HEK293 (cell line): ENCODE measurements around the gene PLEKHG4.

Experiments used
- CTCF ChIA-PET: fragments of 350-600 bp; formaldehyde crosslinking; extraction: SDS; loops from one replicate; lab custom pipeline; 2021; ENCODE audit warnings: antibody characterized with exemption; lab: Yijun Ruan, JAX
- POLR2A ChIA-PET: fragments of 300-600 bp; formaldehyde crosslinking; extraction: SDS; loops from one replicate; lab custom pipeline; 2020; ENCODE audit warnings: antibody characterized with exemption, inconsistent platforms; lab: Yijun Ruan, JAX
- H3K27ac ChIP-seq: fragments of 200-500 bp; sonication (Bioruptor generic); 2 replicates; pipeline ENCODE4 v1.5.1; 2014; ENCODE audit warnings: low read depth, low read length, control low read depth, inconsistent platforms; ENCODE audit errors: extremely low read depth
- H3K36me3 ChIP-seq, 2 experiments: fragments of 200-500 bp in 1 of 2; sonication (Bioruptor generic) in 1 of 2; 1 replicate in 1 of 2; 2 replicates in 1 of 2; pipeline ENCODE4 v1.5.1; 2014 to 2017; ENCODE audit warnings: inconsistent platforms in 2 of 2, low read length in 2 of 2; ENCODE audit not compliant: control insufficient read depth in 2 of 2, insufficient read depth in 1 of 2
- H3K4me1 ChIP-seq: fragments of 200-500 bp; sonication (Bioruptor generic); 2 replicates; pipeline ENCODE4 v1.5.1; 2014; ENCODE audit warnings: mild to moderate bottlenecking, low read length, inconsistent platforms; ENCODE audit not compliant: control insufficient read depth, insufficient read depth
- H3K4me3 ChIP-seq: 2 replicates; pipeline ENCODE4 v1.5.1; 2011; ENCODE audit warnings: low read depth, mild to moderate bottlenecking, control low read depth, low read length, moderate library complexity
- H3K9me3 ChIP-seq: fragments of 200-500 bp; sonication (Bioruptor generic); 2 replicates; pipeline ENCODE4 v1.5.1; 2014; ENCODE audit warnings: low read depth, low read length, inconsistent platforms; ENCODE audit not compliant: control insufficient read depth, insufficient read depth
- BCL11B ChIP-seq: fragments of 450-650 bp; formaldehyde crosslinking; IDR thresholded peaks from 2 replicates; pipeline ENCODE4 v1.5.1; 2016; ENCODE audit warnings: low read depth, missing biosample characterization, missing genetic modification characterization
- HOXA7 ChIP-seq: sonication (generic); formaldehyde crosslinking; IDR thresholded peaks from 2 replicates; pipeline ENCODE4 v1.8.1; 2022; ENCODE audit warnings: missing genetic modification reagents, borderline replicate concordance
- ZBTB21 ChIP-seq: fragments of 450-650 bp; formaldehyde crosslinking; IDR thresholded peaks from 2 replicates; pipeline ENCODE4 v1.5.1; 2017; ENCODE audit warnings: missing biosample characterization, missing genetic modification characterization
- ZFP3 ChIP-seq: fragments of 450-650 bp; formaldehyde crosslinking; IDR thresholded peaks from 2 replicates; pipeline ENCODE4 v1.5.1; 2016; ENCODE audit warnings: low read depth, missing biosample characterization, missing genetic modification characterization
- ZFP69B ChIP-seq: fragments of 450-650 bp; formaldehyde crosslinking; IDR thresholded peaks from 2 replicates; pipeline ENCODE4 v1.5.1; 2016; ENCODE audit warnings: missing biosample characterization, missing genetic modification characterization
- ZNF10 ChIP-seq: fragments of 450-650 bp; formaldehyde crosslinking; IDR thresholded peaks from 2 replicates; pipeline ENCODE4 v1.5.1; 2017; ENCODE audit warnings: missing biosample characterization, missing genetic modification characterization
- ZNF132 ChIP-seq: fragments of 450-650 bp; formaldehyde crosslinking; IDR thresholded peaks from 2 replicates; pipeline ENCODE4 v1.5.1; 2017; ENCODE audit warnings: missing biosample characterization, missing genetic modification characterization, borderline replicate concordance
- ZNF2 ChIP-seq: fragments of 450-650 bp; formaldehyde crosslinking; IDR thresholded peaks from 2 replicates; pipeline ENCODE4 v1.5.1; 2016; ENCODE audit warnings: missing biosample characterization, missing genetic modification characterization
- ZNF23 ChIP-seq: fragments of 450-650 bp; formaldehyde crosslinking; IDR thresholded peaks from 2 replicates; pipeline ENCODE4 v1.5.1; 2016; ENCODE audit warnings: missing biosample characterization, missing genetic modification characterization, borderline replicate concordance
- ZNF670 ChIP-seq: fragments of 450-650 bp; formaldehyde crosslinking; IDR thresholded peaks from 2 replicates; pipeline ENCODE4 v1.5.1; 2016; ENCODE audit warnings: missing biosample characterization, missing genetic modification characterization, low read depth
- ZNF707 ChIP-seq: fragments of 450-650 bp; formaldehyde crosslinking; IDR thresholded peaks from 2 replicates; pipeline ENCODE4 v1.5.1; 2016; ENCODE audit warnings: missing biosample characterization, missing genetic modification characterization
- ZSCAN30 ChIP-seq: fragments of 450-650 bp; IDR thresholded peaks from 2 replicates; pipeline ENCODE4 v1.5.1; 2018; ENCODE audit warnings: missing biosample characterization, mild to moderate bottlenecking, missing genetic modification characterization, moderate library complexity
- TF ChIP-seq, protein P1 (sequence below): fragments of 450-650 bp; formaldehyde crosslinking; IDR thresholded peaks from 2 replicates; pipeline ENCODE4 v1.5.1; 2017; ENCODE audit warnings: missing biosample characterization, missing genetic modification characterization
- TF ChIP-seq, protein P2 (sequence below): fragments of 450-650 bp; formaldehyde crosslinking; IDR thresholded peaks from 2 replicates; pipeline ENCODE4 v1.5.1; 2017; ENCODE audit warnings: missing biosample characterization, missing genetic modification characterization
- TF ChIP-seq, protein P3 (sequence below): fragments of 450-650 bp; formaldehyde crosslinking; IDR thresholded peaks from 2 replicates; pipeline ENCODE4 v1.5.1; 2017; ENCODE audit warnings: missing biosample characterization, missing genetic modification characterization
- TF ChIP-seq, protein P4 (sequence below): fragments of 450-650 bp; formaldehyde crosslinking; IDR thresholded peaks from 2 replicates; pipeline ENCODE4 v1.5.1; 2016; ENCODE audit warnings: missing biosample characterization, missing genetic modification characterization

The PLEKHG4 gene

DNA sequence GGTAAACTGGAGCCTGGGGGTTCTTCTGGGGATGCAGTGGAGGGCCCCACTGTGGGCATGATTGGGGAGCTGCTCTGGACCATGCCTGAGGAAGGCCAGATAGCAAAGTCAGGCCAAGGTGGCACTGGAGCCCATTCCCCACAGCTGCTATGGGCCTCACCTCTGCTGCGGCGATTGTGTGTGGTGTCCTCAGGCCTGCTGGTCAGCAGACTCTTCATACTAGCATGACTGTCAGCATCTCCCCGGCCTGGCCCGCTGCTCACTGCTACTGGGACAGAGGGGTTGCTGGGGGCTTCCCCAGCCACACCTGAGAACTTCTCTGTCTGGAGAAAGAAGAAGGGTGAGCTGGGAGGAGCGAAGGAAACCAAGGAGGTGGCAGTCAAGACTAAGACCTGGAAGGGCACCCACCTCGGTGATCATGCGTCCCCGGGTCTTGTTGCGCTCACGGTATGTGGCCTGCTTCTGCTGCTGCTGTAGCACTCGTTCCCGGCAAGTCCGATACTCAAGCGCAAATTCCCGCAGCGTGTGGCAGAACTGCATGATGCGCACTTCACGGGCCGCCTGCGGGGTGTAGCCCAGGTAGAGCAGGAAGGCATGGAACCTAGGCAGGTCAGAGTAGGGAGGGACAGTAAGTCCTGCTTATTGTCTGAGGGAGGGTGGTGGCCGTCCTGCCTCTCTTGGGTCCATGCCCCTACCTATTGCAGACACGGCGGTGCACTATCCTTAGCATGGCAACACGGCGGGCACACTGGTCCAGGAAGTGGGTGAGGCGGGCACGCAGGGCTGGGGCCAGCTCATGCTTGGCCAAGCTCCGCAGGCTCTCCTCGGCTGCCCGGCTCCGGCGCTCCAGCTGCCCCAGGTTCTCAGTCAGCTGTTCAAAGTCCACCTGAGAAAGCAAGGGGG is 49.2 kb upstream of the PLEKHG4 start:
- Histone ChIP-seq H3K9me3 (no peaks in the 10 kb centered on the region), H3K36me3 (peaks cover 4 to 63% of the 10 kb centered on the region in 2 experiments; a peak in 2 of 3 replicates), H3K4me1 (no peaks in the 10 kb centered on the region), H3K27ac (no peak overlapping the region), H3K4me3 (no peak overlapping the region)
- POLR2A ChIA-PET, result interaction anchor here (10.0 kb wide), 1 partner anchor 17 kb away, joined by 109 read pairs; the partner anchor contains the start of genes FHOD1 and SLC9A5
- TF ChIP-seq HOXA7 (no peak), ZFP3 (no peak), ZNF23 (tag by site-specific recombination) (no peak)
- TF ChIP-seq, protein P1, sequence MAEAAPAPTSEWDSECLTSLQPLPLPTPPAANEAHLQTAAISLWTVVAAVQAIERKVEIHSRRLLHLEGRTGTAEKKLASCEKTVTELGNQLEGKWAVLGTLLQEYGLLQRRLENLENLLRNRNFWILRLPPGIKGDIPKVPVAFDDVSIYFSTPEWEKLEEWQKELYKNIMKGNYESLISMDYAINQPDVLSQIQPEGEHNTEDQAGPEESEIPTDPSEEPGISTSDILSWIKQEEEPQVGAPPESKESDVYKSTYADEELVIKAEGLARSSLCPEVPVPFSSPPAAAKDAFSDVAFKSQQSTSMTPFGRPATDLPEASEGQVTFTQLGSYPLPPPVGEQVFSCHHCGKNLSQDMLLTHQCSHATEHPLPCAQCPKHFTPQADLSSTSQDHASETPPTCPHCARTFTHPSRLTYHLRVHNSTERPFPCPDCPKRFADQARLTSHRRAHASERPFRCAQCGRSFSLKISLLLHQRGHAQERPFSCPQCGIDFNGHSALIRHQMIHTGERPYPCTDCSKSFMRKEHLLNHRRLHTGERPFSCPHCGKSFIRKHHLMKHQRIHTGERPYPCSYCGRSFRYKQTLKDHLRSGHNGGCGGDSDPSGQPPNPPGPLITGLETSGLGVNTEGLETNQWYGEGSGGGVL (tag by site-specific recombination), result no peak
- TF ChIP-seq, protein P2, sequence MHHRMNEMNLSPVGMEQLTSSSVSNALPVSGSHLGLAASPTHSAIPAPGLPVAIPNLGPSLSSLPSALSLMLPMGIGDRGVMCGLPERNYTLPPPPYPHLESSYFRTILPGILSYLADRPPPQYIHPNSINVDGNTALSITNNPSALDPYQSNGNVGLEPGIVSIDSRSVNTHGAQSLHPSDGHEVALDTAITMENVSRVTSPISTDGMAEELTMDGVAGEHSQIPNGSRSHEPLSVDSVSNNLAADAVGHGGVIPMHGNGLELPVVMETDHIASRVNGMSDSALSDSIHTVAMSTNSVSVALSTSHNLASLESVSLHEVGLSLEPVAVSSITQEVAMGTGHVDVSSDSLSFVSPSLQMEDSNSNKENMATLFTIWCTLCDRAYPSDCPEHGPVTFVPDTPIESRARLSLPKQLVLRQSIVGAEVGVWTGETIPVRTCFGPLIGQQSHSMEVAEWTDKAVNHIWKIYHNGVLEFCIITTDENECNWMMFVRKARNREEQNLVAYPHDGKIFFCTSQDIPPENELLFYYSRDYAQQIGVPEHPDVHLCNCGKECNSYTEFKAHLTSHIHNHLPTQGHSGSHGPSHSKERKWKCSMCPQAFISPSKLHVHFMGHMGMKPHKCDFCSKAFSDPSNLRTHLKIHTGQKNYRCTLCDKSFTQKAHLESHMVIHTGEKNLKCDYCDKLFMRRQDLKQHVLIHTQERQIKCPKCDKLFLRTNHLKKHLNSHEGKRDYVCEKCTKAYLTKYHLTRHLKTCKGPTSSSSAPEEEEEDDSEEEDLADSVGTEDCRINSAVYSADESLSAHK, result no peak
- CTCF ChIA-PET, result no interaction called here

DNA sequence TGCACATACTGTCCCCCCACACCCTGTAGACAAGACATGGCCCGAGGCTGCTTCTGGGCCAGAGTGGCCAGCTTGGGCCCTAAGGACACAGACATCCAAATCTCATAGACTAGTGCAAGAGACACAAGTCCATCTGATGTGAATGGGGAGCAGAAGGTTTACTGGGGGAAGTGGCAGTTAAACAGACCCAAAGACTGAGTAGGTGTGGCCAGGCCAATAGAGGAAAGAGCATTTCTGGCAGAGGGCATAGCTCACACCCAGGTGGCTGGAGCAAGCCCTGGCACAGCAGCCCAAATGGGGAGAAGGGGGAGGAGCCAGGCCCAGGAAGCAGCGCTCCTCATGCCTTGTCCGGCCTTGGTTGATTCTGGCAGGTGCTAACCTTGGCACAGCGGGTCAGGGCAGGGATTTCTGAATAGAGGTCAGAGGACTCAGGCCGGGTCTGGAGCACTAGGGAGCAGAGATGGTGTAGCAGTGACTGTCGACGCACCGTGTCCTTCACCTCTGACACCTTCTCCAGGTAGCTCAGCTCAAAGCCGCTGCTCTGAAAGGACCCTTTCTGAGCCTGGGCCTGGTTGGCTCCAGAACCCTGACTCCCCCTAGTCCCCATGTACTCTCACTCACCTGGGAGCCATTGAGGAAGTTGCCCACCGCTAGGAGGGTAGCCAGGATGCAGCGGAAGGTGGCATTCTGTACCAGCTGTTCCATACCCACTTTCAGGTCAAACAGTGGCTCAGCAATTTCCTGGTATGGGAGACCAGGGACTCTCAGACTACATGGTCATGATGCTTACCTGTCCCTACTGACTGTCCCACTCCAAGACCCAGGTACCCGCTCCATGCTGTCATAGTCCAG is 48.3 kb upstream of the PLEKHG4 start:
- no peaks in the 10 kb centered on the region for H3K9me3 ChIP-seq
- ChIA-PET CTCF (interaction anchor here (0.6 to 2.1 kb wide), 3 partner anchors 15 to 337 kb away, joined by 3 to 4 read pairs (median 3); no protein-coding TSS in a partner anchor), POLR2A (interaction anchor here (0.8 to 10.0 kb wide), 2 partner anchors 16 kb away, joined by 3 to 109 read pairs; partner anchors contain the start of genes FHOD1 and SLC9A5)
- TF ChIP-seq ZNF707 (tag by site-specific recombination) (no peak), ZFP69B (tag by site-specific recombination) (no peak)
- TF ChIP-seq, protein P3, sequence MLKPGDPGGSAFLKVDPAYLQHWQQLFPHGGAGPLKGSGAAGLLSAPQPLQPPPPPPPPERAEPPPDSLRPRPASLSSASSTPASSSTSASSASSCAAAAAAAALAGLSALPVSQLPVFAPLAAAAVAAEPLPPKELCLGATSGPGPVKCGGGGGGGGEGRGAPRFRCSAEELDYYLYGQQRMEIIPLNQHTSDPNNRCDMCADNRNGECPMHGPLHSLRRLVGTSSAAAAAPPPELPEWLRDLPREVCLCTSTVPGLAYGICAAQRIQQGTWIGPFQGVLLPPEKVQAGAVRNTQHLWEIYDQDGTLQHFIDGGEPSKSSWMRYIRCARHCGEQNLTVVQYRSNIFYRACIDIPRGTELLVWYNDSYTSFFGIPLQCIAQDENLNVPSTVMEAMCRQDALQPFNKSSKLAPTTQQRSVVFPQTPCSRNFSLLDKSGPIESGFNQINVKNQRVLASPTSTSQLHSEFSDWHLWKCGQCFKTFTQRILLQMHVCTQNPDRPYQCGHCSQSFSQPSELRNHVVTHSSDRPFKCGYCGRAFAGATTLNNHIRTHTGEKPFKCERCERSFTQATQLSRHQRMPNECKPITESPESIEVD (tag by site-specific recombination), result no peak
- no peaks in the 10 kb centered on the region for H3K4me1 ChIP-seq
- H3K27ac ChIP-seq, result no peak overlapping the region
- H3K4me3 ChIP-seq, result no peak overlapping the region
- H3K36me3 ChIP-seq, result peaks cover 5 to 71% of the 10 kb centered on the region in 2 experiments; a peak in 2 of 3 replicates

DNA sequence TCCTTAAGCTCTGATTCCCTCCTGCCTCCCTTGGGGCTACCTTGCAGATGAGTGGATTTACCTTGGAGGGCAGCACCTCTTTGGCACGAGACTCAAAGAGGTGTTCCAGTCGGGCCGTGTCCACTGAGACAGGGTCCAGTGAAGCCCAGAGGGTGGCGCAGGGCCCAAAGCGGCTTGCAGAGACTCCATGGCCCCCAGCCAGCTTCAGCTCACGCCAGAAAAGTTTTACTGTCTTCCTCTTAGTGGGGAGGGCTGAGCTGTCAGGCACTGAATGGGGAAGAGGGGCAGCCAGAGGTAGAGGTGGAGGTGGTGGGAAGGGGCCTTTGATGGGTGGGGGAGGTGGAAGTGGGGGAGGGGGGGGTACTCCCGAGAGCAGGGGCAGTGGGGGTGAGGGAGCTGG is 45.7 kb upstream of the PLEKHG4 start:
- H3K4me1 ChIP-seq, result no peaks in the 10 kb centered on the region
- peaks cover 8 to 86% of the 10 kb centered on the region in 2 experiments; a peak in 2 of 3 replicates for H3K36me3 ChIP-seq
- ChIA-PET CTCF (no interaction called here), POLR2A (interaction anchor here (0.6 to 10.0 kb wide), 2 partner anchors 13 to 58 kb away, joined by 3 to 109 read pairs; partner anchors contain the start of genes FHOD1 and SLC9A5)
- H3K4me3 ChIP-seq, result no peak overlapping the region
- no peak overlapping the region for H3K27ac ChIP-seq
- no peaks in the 10 kb centered on the region for H3K9me3 ChIP-seq
- TF ChIP-seq ZNF670 (tag by site-specific recombination) (no peak), ZNF2 (tag by site-specific recombination) (no peak), ZBTB21 (no peak), ZNF10 (tag by site-specific recombination) (no peak), ZSCAN30 (tag by site-specific recombination) (no peak), ZNF132 (tag by site-specific recombination) (no peak), BCL11B (tag by site-specific recombination) (no peak)
- TF ChIP-seq, protein P4, sequence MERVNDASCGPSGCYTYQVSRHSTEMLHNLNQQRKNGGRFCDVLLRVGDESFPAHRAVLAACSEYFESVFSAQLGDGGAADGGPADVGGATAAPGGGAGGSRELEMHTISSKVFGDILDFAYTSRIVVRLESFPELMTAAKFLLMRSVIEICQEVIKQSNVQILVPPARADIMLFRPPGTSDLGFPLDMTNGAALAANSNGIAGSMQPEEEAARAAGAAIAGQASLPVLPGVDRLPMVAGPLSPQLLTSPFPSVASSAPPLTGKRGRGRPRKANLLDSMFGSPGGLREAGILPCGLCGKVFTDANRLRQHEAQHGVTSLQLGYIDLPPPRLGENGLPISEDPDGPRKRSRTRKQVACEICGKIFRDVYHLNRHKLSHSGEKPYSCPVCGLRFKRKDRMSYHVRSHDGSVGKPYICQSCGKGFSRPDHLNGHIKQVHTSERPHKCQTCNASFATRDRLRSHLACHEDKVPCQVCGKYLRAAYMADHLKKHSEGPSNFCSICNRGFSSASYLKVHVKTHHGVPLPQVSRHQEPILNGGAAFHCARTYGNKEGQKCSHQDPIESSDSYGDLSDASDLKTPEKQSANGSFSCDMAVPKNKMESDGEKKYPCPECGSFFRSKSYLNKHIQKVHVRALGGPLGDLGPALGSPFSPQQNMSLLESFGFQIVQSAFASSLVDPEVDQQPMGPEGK, result no peak
- TF ChIP-seq, protein P3 (tag by site-specific recombination), result no peak
